ENCODE measurements around the gene CACNA1I. TPM values are rescaled to one million over a fixed set of nuclear protein-coding genes. Genes with fewer than 3 reads are reported as not detected.

Gene CACNA1I
- total and polyA plus RNA-seq, 2 donors (not counting 1 experiment from before 2014, with no cell fraction given) = 0.07 to 0.25 TPM

DNA sequence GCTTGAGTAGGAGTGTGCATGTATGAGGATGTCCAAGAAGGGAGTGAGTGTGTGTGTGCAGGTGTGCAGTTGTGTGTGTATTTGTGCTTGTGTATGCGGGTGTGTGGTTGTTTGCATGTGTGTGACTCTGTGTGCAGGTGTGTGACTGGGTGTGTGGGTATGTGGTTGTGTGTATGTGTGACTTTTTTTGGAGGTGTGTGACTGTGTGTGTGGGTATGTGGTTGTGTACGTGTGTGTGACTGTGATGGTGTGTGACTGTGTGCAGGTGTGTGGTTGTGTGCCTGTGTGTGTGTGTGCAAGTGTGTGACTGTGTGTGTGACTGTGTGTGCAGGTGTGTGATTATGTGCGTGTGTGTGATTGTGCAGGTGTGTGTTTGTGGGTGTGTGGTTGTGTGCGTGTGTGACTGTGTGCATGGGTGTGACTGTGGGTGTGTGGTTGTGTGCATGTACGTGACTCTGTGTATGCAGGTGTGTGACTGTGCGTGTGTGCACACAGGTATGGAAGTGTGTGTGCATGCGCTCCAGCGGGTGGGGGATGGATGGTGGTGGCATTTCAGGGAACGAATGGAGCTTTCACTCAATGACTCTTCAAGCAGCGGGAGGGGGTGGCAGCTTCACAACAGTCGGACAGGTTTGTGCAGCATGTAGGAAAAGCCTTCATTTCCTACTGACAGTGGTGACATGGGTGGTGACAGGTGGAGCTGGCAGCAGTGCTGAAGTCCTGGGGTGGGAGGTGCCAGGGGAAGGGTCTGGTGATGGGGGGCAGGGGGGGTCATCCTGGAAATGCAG is 47.6 kb downstream of the CACNA1I start:
- Histone ChIP-seq H3K4me2 (replicated peaks; ENCODE audit: low read depth, low read length, poor library complexity, severe bottlenecking) (peak overlapping the region; percentile 19), H3K79me2 (ENCODE audit: control insufficient read depth, insufficient read depth, low read length) (no peaks in the 10 kb centered on the region), H3K4me3 (ENCODE audit: control extremely low read depth in 1 of 5, extremely low read depth in 1 of 5, insufficient read depth in 1 of 5, low read depth in 2 of 5, low read length in 4 of 5) (no peak overlapping the region), H3K27ac (ENCODE audit: low read length in 2 of 2) (no peak overlapping the region), H3K36me3 (replicated peaks in 1 of 2; ENCODE audit: control extremely low read depth in 1 of 2, control insufficient read depth in 1 of 2, extremely low read depth in 1 of 2, insufficient read depth in 2 of 2, low read length in 1 of 2) (no peaks in the 10 kb centered on the region), H3K27me3 (replicated peaks in 1 of 4; ENCODE audit: control extremely low read depth in 1 of 4, control insufficient read depth in 3 of 4, insufficient read depth in 4 of 4, low read length in 3 of 4) (peaks cover 0 to 56% (median 12%) of the 10 kb centered on the region in 4 experiments), H3K9me3 (ENCODE audit: control extremely low read depth in 1 of 3, control insufficient read depth in 2 of 3, insufficient read depth in 1 of 3, low read length in 2 of 3) (peaks cover 0 to 14% (median 0%) of the 10 kb centered on the region in 3 donors), H2AFZ (ENCODE audit: insufficient read depth, low read depth, low read length, poor library complexity, severe bottlenecking) (no peak overlapping the region), H4K20me1 (ENCODE audit: control insufficient read depth, insufficient read depth, low read length, poor library complexity, severe bottlenecking) (no peaks in the 10 kb centered on the region), H3K9ac (ENCODE audit: low read length) (no peak overlapping the region), H3K4me1 (ENCODE audit: control insufficient read depth in 2 of 2, insufficient read depth in 2 of 2, low read length in 2 of 2) (peaks cover 4 to 10% of the 10 kb centered on the region in 2 donors)
- Mint-ChIP-seq H3K4me3 (no peak overlapping the region), H3K4me1 (peaks cover 9% of the 10 kb centered on the region), H3K27ac (no peak overlapping the region), H3K27me3 (peaks cover 52% of the 10 kb centered on the region), H3K9me3 (ENCODE audit: insufficient read depth) (no peaks in the 10 kb centered on the region)
- WGBS (ENCODE audit: insufficient coverage) = 84% methylated on average over 10 of the region's 11 CpGs
- DNase-seq = no peak
- intact Hi-C loops (cut with micrococcal nuclease) = no loop called here
- ATAC-seq (ENCODE audit: low read depth) = no peak
- ChIA-PET CTCF (interaction anchor here (0.7 to 2.7 kb wide), 3 partner anchors 309 to 407 kb away, joined by 3 to 8 read pairs (median 4); no protein-coding TSS in a partner anchor), POLR2A (no interaction called here)
- TF ChIP-seq, protein P1, sequence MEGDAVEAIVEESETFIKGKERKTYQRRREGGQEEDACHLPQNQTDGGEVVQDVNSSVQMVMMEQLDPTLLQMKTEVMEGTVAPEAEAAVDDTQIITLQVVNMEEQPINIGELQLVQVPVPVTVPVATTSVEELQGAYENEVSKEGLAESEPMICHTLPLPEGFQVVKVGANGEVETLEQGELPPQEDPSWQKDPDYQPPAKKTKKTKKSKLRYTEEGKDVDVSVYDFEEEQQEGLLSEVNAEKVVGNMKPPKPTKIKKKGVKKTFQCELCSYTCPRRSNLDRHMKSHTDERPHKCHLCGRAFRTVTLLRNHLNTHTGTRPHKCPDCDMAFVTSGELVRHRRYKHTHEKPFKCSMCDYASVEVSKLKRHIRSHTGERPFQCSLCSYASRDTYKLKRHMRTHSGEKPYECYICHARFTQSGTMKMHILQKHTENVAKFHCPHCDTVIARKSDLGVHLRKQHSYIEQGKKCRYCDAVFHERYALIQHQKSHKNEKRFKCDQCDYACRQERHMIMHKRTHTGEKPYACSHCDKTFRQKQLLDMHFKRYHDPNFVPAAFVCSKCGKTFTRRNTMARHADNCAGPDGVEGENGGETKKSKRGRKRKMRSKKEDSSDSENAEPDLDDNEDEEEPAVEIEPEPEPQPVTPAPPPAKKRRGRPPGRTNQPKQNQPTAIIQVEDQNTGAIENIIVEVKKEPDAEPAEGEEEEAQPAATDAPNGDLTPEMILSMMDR (IDR thresholded peaks at IDR 0.05) = no peak
- TF ChIP-seq EZH2 (IDR thresholded peaks at IDR 0.05; ENCODE audit: borderline replicate concordance, insufficient read depth, low read depth, low read length, poor library complexity, severe bottlenecking) = no peak

DNA sequence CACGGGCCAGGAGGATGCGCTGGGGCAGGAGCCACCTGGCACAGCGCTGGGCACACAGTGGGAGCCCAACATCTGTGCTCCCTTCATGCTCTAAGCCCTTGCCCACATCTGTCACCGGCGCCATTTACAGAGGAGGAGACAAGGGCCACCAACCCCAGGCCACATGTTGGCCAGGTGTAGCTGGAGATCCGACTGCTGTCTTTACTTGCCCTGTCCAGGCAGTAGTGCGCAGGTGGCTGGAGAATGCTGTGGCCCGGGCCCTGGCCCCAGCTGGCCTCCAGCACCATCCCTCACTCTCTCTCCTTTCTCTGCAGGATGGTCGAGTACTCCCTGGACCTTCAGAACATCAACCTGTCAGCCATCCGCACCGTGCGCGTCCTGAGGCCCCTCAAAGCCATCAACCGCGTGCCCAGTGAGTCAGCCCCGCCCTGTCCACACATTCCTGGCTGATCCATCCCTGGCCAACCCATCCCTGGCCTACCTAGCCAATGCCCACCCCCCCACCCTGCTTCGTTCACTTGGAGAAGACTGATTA is 48.5 kb downstream of the CACNA1I start:
- ChIA-PET CTCF (interaction anchor here (1.6 kb wide), 1 partner anchor 406 kb away, joined by 4 read pairs; no protein-coding TSS in a partner anchor), POLR2A (no interaction called here)
- H3K27me3 Mint-ChIP-seq = peaks cover 52% of the 10 kb centered on the region
- 88% methylated on average over 16 of the region's 17 CpGs for WGBS (ENCODE audit: insufficient coverage)
- Histone ChIP-seq H4K20me1 (ENCODE audit: control insufficient read depth, insufficient read depth, low read length, poor library complexity, severe bottlenecking) (no peaks in the 10 kb centered on the region), H2AFZ (ENCODE audit: insufficient read depth, low read depth, low read length, poor library complexity, severe bottlenecking) (no peak overlapping the region), H3K27ac (ENCODE audit: low read length in 2 of 2) (no peak overlapping the region), H3K9me3 (ENCODE audit: control extremely low read depth in 1 of 3, control insufficient read depth in 2 of 3, insufficient read depth in 1 of 3, low read length in 2 of 3) (peaks cover 0 to 18% (median 0%) of the 10 kb centered on the region in 3 donors), H3K4me3 (ENCODE audit: control extremely low read depth in 1 of 5, extremely low read depth in 1 of 5, insufficient read depth in 1 of 5, low read depth in 2 of 5, low read length in 4 of 5) (no peak overlapping the region), H3K79me2 (ENCODE audit: control insufficient read depth, insufficient read depth, low read length) (no peaks in the 10 kb centered on the region), H3K4me1 (ENCODE audit: control insufficient read depth in 2 of 2, insufficient read depth in 2 of 2, low read length in 2 of 2) (peaks cover 4 to 10% of the 10 kb centered on the region in 2 donors), H3K27me3 (replicated peaks in 1 of 4; ENCODE audit: control extremely low read depth in 1 of 4, control insufficient read depth in 3 of 4, insufficient read depth in 4 of 4, low read length in 3 of 4) (peaks cover 0 to 65% (median 16%) of the 10 kb centered on the region in 4 experiments), H3K4me2 (replicated peaks; ENCODE audit: low read depth, low read length, poor library complexity, severe bottlenecking) (no peak overlapping the region), H3K9ac (ENCODE audit: low read length) (no peak overlapping the region), H3K36me3 (replicated peaks in 1 of 2; ENCODE audit: control extremely low read depth in 1 of 2, control insufficient read depth in 1 of 2, extremely low read depth in 1 of 2, insufficient read depth in 2 of 2, low read length in 1 of 2) (no peaks in the 10 kb centered on the region)
- no peak overlapping the region for H3K27ac Mint-ChIP-seq
- H3K4me3 Mint-ChIP-seq = no peak overlapping the region
- no peak for DNase-seq
- intact Hi-C loops (cut with micrococcal nuclease) = no loop called here
- peaks cover 9% of the 10 kb centered on the region for H3K4me1 Mint-ChIP-seq
- H3K9me3 Mint-ChIP-seq (ENCODE audit: insufficient read depth) = no peaks in the 10 kb centered on the region
- ATAC-seq (ENCODE audit: low read depth) = no peak
- TF ChIP-seq, protein P1 (IDR thresholded peaks at IDR 0.05) = no peak

Measured in B cell (primary cell).